ENCODE data around the gene TRIM2. TPM values are rescaled to one million over a fixed set of nuclear protein-coding genes. Genes with fewer than 3 reads are reported as not detected.

TRIM2 gene
- total RNA-seq, 1 donor: 78.5 TPM

DNA sequence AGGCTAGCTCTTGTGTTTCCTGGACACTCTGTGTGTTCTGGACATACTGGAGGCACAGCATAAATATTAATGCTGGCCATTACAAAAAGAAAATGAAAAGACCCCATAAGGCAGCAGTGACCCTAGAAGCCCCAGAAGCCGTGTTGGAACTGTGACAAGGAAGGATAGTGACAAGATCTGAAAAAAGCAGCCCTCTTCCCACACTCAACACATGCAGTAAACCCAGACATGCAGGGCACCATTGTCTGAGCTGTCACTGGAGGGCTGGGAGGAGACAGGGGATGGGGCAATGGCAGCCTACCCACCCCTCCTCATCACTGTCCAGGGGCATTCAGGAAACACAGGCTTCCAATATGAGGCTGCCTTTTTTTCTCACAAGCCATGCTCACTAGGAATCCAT, 6.5 kb downstream of the TRIM2 start:
- no peak for TF ChIP-seq CTCF (IDR thresholded peaks at IDR 0.05; ENCODE audit: insufficient read depth, low read length)
- no peak for DNase-seq (ENCODE audit: low read depth)
- H3K4me3 ChIP-seq (ENCODE audit: low read depth, low read length): no peak overlapping the region

GRCh38 chr4:153211986-153212728, 7.9 kb downstream of the TRIM2 start:
- no peak overlapping the region for H3K4me3 ChIP-seq (ENCODE audit: low read depth, low read length)
- TF ChIP-seq CTCF (IDR thresholded peaks at IDR 0.05; ENCODE audit: insufficient read depth, low read length): no peak
- peak; percentile 80 for DNase-seq (ENCODE audit: low read depth)

- peak; percentile 14 for DNase-seq (ENCODE audit: low read depth)
- H3K4me3 ChIP-seq (ENCODE audit: low read depth, low read length): no peak overlapping the region
- no peak for TF ChIP-seq CTCF (IDR thresholded peaks at IDR 0.05; ENCODE audit: insufficient read depth, low read length)
Observed at GRCh38 chr4:153212736-153213135, 8.5 kb downstream of the TRIM2 start.

DNA sequence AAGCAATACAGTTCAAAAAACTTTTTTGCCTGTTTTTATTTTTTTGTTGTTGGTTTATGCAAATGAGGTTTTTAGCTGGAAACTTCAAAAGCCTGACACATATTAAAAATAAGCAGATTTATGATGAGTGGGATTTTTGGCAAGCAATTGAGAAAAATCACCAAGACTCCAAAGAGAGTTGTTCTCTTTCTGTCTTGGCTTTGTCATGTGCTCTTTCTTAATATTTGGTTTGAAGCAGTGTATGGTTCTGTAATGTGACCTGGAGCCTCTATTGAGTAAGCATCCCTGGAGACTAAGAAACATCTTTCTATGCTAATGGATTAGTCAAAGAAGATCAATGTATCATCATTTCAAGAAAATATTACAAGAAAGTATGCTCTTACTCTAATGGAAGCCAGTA, 11.7 kb downstream of the TRIM2 start:
- TF ChIP-seq CTCF (IDR thresholded peaks at IDR 0.05; ENCODE audit: insufficient read depth, low read length): no peak
- H3K4me3 ChIP-seq (ENCODE audit: low read depth, low read length): no peak overlapping the region
- DNase-seq (ENCODE audit: low read depth): no peak

DNA sequence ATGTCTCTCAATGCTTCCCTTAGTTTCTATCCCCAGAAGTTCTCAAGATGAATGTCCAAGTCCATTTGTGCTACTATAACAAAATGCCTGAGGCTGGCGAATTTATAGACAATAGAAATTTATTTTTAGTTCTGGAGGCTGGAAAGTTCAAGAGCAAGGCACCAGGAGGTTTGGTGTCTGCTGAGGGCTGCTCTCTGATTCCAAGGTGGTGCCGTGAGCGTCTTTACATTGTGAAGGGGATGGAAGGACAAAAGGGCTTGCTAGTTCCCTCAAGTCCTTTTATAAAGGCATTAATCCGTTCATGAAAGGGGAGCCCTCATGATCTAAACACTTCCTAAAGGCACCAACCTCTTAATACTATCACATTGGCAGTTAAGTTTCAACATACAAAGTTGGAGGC, 12.3 kb downstream of the TRIM2 start:
- H3K4me3 ChIP-seq (ENCODE audit: low read depth, low read length): no peak overlapping the region
- no peak for TF ChIP-seq CTCF (IDR thresholded peaks at IDR 0.05; ENCODE audit: insufficient read depth, low read length)
- DNase-seq (ENCODE audit: low read depth): no peak

DNA sequence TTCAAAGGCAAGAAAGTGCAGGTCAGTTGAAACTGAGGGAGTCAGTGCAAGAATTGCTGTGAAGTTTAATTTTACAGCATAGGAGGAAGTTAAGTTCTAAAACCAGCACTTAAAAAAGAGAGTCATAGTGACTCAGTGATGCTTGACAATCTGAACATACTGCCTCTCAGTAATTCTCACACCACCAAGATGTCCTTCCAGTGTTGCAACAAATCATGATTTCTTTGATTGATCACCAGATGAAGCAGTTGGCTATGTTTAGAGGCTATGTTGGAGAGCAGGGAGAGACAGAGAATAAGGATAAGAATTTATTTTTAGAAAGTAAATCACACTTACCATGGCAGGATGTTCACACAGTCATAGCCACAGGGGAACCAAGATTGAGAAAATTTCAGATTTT, 13.2 kb downstream of the TRIM2 start:
- peak; percentile 66 for DNase-seq (ENCODE audit: low read depth)
- no peak overlapping the region for H3K4me3 ChIP-seq (ENCODE audit: low read depth, low read length)
- no peak for TF ChIP-seq CTCF (IDR thresholded peaks at IDR 0.05; ENCODE audit: insufficient read depth, low read length)

DNA sequence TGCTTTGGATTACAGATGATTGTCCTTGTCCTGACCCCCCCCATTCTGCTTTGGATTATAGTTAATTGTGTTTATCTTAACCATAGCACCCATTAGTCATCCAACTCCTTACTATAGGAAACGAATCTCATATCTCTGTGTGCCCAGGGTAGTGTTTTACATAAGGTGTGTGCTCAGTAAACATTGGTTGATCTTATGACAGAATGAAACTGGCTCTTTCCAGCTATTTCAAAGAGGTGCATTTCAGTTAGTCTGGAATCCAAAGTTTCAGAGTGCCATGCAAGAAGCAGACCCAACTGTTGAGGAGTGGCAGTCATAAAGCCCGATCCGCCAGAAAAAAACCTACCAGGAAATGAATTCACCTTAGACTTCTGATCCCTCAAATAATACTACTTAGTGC, 14.7 kb downstream of the TRIM2 start:
- no peak for DNase-seq (ENCODE audit: low read depth)
- no peak overlapping the region for H3K4me3 ChIP-seq (ENCODE audit: low read depth, low read length)
- TF ChIP-seq CTCF (IDR thresholded peaks at IDR 0.05; ENCODE audit: insufficient read depth, low read length): no peak

Data from fibroblast of the aortic adventitia (primary cell).